HEK293 (cell line): Measurements from ENCODE around the gene HOXD9.
A peak's percentile ranks its signal among the peaks of the same experiment; 100 is the strongest.

Experiments
- IKZF3 ChIP-seq: fragments of 450-650 bp; IDR thresholded peaks from 2 replicates; pipeline ENCODE4 v1.5.0; 2018; ENCODE audit warnings: missing biosample characterization, mild to moderate bottlenecking, missing genetic modification characterization, moderate library complexity
- KLF1 ChIP-seq: fragments of 450-650 bp; formaldehyde crosslinking; IDR thresholded peaks from 2 replicates; pipeline ENCODE4 v1.5.1; 2016; ENCODE audit warnings: missing biosample characterization, missing genetic modification characterization
- KLF16 ChIP-seq: fragments of 450-650 bp; formaldehyde crosslinking; IDR thresholded peaks from 2 replicates; pipeline ENCODE4 v1.5.1; 2017; ENCODE audit warnings: missing biosample characterization, missing genetic modification characterization
- MZF1 ChIP-seq: fragments of 450-650 bp; formaldehyde crosslinking; IDR thresholded peaks from 2 replicates; pipeline ENCODE4 v1.5.1; 2017; ENCODE audit warnings: missing biosample characterization, missing genetic modification characterization, borderline replicate concordance
- PATZ1 ChIP-seq: fragments of 450-650 bp; formaldehyde crosslinking; IDR thresholded peaks from 2 replicates; pipeline ENCODE4 v1.5.1; 2016; ENCODE audit warnings: missing biosample characterization, missing genetic modification characterization
- SCRT2 ChIP-seq: fragments of 450-650 bp; formaldehyde crosslinking; IDR thresholded peaks from 2 replicates; pipeline ENCODE4 v1.5.1; 2016; ENCODE audit warnings: missing biosample characterization, missing genetic modification characterization
- SETDB1 ChIP-seq: IDR thresholded peaks from one replicate; pipeline ENCODE4 v1.6.1; 2017; ENCODE audit warnings: mild to moderate bottlenecking, low read length, moderate library complexity, mixed read lengths; ENCODE audit not compliant: insufficient read length
- TCF7L2 ChIP-seq: IDR thresholded peaks from 2 replicates; pipeline ENCODE4 v1.6.1; 2011; ENCODE audit warnings: low read depth, mild to moderate bottlenecking, inconsistent platforms, low read length, moderate library complexity, borderline replicate concordance
- WT1 ChIP-seq: fragments of 450-650 bp; formaldehyde crosslinking; IDR thresholded peaks from 2 replicates; pipeline ENCODE4 v1.5.1; 2016; ENCODE audit warnings: missing biosample characterization, missing genetic modification characterization
- ZBTB21 ChIP-seq: fragments of 450-650 bp; formaldehyde crosslinking; IDR thresholded peaks from 2 replicates; pipeline ENCODE4 v1.5.1; 2017; ENCODE audit warnings: missing biosample characterization, missing genetic modification characterization
- ZEB2 ChIP-seq: fragments of 450-650 bp; formaldehyde crosslinking; IDR thresholded peaks from 2 replicates; pipeline ENCODE4 v1.5.1; 2016; ENCODE audit warnings: missing biosample characterization, missing genetic modification characterization
- ZNF10 ChIP-seq: fragments of 450-650 bp; formaldehyde crosslinking; IDR thresholded peaks from 2 replicates; pipeline ENCODE4 v1.5.1; 2017; ENCODE audit warnings: missing biosample characterization, missing genetic modification characterization
- ZNF114 ChIP-seq: fragments of 450-650 bp; formaldehyde crosslinking; IDR thresholded peaks from 2 replicates; pipeline ENCODE4 v1.5.0; 2017; ENCODE audit warnings: missing biosample characterization, missing genetic modification characterization
- ZNF138 ChIP-seq: fragments of 450-650 bp; formaldehyde crosslinking; IDR thresholded peaks from 2 replicates; pipeline ENCODE4 v1.5.1; 2016; ENCODE audit warnings: missing biosample characterization, missing genetic modification characterization, borderline replicate concordance
- ZNF16 ChIP-seq: fragments of 450-650 bp; formaldehyde crosslinking; IDR thresholded peaks from 2 replicates; pipeline ENCODE4 v1.5.1; 2016; ENCODE audit warnings: low read depth, missing biosample characterization, missing genetic modification characterization
- ZNF248 ChIP-seq: fragments of 450-650 bp; formaldehyde crosslinking; IDR thresholded peaks from 2 replicates; pipeline ENCODE4 v1.5.1; 2017; ENCODE audit warnings: missing biosample characterization, missing genetic modification characterization
- ZNF335 ChIP-seq: fragments of 450-650 bp; formaldehyde crosslinking; conservative IDR thresholded peaks from 2 replicates; pipeline ENCODE4 v1.5.1; 2016; ENCODE audit warnings: missing biosample characterization, missing genetic modification characterization
- ZNF366 ChIP-seq: fragments of 450-650 bp; formaldehyde crosslinking; conservative IDR thresholded peaks from 2 replicates; pipeline ENCODE4 v1.5.1; 2016; ENCODE audit warnings: missing biosample characterization, missing genetic modification characterization
- ZNF433 ChIP-seq: fragments of 450-650 bp; formaldehyde crosslinking; IDR thresholded peaks from 2 replicates; pipeline ENCODE4 v1.5.1; 2016; ENCODE audit warnings: missing biosample characterization, missing genetic modification characterization, low read depth
- ZNF510 ChIP-seq: fragments of 450-650 bp; formaldehyde crosslinking; IDR thresholded peaks from 2 replicates; pipeline ENCODE4 v1.5.1; 2018; ENCODE audit warnings: mild to moderate bottlenecking, missing genetic modification characterization, missing biosample characterization; ENCODE audit not compliant: insufficient replicate concordance
- ZNF530 ChIP-seq: fragments of 450-650 bp; formaldehyde crosslinking; IDR thresholded peaks from 2 replicates; pipeline ENCODE4 v1.5.1; 2016; ENCODE audit warnings: low read depth, missing biosample characterization, missing genetic modification characterization
- ZNF548 ChIP-seq: fragments of 450-650 bp; formaldehyde crosslinking; IDR thresholded peaks from 2 replicates; pipeline ENCODE4 v1.5.1; 2016; ENCODE audit warnings: missing biosample characterization, missing genetic modification characterization
- ZNF558 ChIP-seq: fragments of 450-650 bp; formaldehyde crosslinking; IDR thresholded peaks from 2 replicates; pipeline ENCODE4 v1.5.1; 2016; ENCODE audit warnings: missing biosample characterization, missing genetic modification characterization
- ZNF639 ChIP-seq: fragments of 450-650 bp; formaldehyde crosslinking; IDR thresholded peaks from 2 replicates; pipeline ENCODE4 v1.5.1; 2016; ENCODE audit warnings: missing biosample characterization, missing genetic modification characterization
- ZNF654 ChIP-seq: fragments of 450-650 bp; formaldehyde crosslinking; IDR thresholded peaks from 2 replicates; pipeline ENCODE4 v1.5.1; 2016; ENCODE audit warnings: low read depth, missing biosample characterization, missing genetic modification characterization
- ZNF658 ChIP-seq: fragments of 450-650 bp; formaldehyde crosslinking; IDR thresholded peaks from 2 replicates; pipeline ENCODE4; 2016; ENCODE audit warnings: missing biosample characterization, missing genetic modification characterization
- ZNF747 ChIP-seq: fragments of 450-650 bp; formaldehyde crosslinking; IDR thresholded peaks from 2 replicates; pipeline ENCODE4 v1.5.1; 2016; ENCODE audit warnings: missing biosample characterization, missing genetic modification characterization
- ZNF777 ChIP-seq: fragments of 450-650 bp; formaldehyde crosslinking; IDR thresholded peaks from 2 replicates; pipeline ENCODE4 v1.5.1; 2017; ENCODE audit warnings: missing biosample characterization, missing genetic modification characterization, borderline replicate concordance
- TF ChIP-seq, protein P1 (sequence below): fragments of 450-650 bp; formaldehyde crosslinking; IDR thresholded peaks from 2 replicates; pipeline ENCODE4 v1.5.1; 2016; ENCODE audit warnings: missing biosample characterization, missing genetic modification characterization
- TF ChIP-seq, protein P2 (sequence below): fragments of 450-650 bp; formaldehyde crosslinking; IDR thresholded peaks from 2 replicates; pipeline ENCODE4 v1.5.1; 2016; ENCODE audit warnings: missing biosample characterization, missing genetic modification characterization
- TF ChIP-seq, protein P3 (sequence below): fragments of 450-650 bp; formaldehyde crosslinking; IDR thresholded peaks from 2 replicates; pipeline ENCODE4 v1.5.1; 2017; ENCODE audit warnings: missing biosample characterization, missing genetic modification characterization

HOXD9 gene

GRCh38 chr2:176085861-176086771 lies 36.4 kb upstream of the HOXD9 start (continued):
- peak; percentile 43; the same call in 1 of the 2 replicates for TF ChIP-seq PATZ1
- no peak for TF ChIP-seq ZNF248 (tag by site-specific recombination)
- no peak for TF ChIP-seq KLF16 (tag by site-specific recombination)
- no peak for TF ChIP-seq KLF1 (tag by site-specific recombination)
- TF ChIP-seq, protein P1, sequence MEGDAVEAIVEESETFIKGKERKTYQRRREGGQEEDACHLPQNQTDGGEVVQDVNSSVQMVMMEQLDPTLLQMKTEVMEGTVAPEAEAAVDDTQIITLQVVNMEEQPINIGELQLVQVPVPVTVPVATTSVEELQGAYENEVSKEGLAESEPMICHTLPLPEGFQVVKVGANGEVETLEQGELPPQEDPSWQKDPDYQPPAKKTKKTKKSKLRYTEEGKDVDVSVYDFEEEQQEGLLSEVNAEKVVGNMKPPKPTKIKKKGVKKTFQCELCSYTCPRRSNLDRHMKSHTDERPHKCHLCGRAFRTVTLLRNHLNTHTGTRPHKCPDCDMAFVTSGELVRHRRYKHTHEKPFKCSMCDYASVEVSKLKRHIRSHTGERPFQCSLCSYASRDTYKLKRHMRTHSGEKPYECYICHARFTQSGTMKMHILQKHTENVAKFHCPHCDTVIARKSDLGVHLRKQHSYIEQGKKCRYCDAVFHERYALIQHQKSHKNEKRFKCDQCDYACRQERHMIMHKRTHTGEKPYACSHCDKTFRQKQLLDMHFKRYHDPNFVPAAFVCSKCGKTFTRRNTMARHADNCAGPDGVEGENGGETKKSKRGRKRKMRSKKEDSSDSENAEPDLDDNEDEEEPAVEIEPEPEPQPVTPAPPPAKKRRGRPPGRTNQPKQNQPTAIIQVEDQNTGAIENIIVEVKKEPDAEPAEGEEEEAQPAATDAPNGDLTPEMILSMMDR: peak; percentile 94
- 0 out of 2 replicates have a peak, but pooled peaks have one; percentile 30 for TF ChIP-seq ZEB2 (tag by site-specific recombination)
- TF ChIP-seq ZNF654 (tag by site-specific recombination): peak; percentile 82
- no peak for TF ChIP-seq ZNF510 (tag by site-specific recombination)
- TF ChIP-seq ZNF558 (tag by site-specific recombination): no peak
- no peak for TF ChIP-seq ZNF747 (tag by site-specific recombination)
- TF ChIP-seq, protein P2, sequence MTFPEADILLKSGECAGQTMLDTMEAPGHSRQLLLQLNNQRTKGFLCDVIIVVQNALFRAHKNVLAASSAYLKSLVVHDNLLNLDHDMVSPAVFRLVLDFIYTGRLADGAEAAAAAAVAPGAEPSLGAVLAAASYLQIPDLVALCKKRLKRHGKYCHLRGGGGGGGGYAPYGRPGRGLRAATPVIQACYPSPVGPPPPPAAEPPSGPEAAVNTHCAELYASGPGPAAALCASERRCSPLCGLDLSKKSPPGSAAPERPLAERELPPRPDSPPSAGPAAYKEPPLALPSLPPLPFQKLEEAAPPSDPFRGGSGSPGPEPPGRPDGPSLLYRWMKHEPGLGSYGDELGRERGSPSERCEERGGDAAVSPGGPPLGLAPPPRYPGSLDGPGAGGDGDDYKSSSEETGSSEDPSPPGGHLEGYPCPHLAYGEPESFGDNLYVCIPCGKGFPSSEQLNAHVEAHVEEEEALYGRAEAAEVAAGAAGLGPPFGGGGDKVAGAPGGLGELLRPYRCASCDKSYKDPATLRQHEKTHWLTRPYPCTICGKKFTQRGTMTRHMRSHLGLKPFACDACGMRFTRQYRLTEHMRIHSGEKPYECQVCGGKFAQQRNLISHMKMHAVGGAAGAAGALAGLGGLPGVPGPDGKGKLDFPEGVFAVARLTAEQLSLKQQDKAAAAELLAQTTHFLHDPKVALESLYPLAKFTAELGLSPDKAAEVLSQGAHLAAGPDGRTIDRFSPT (tag by site-specific recombination): peak; percentile 61; the same call in 1 of the 2 replicates
- no peak for TF ChIP-seq TCF7L2
- no peak for TF ChIP-seq ZNF530 (tag by site-specific recombination)
- no peak for TF ChIP-seq IKZF3 (tag by site-specific recombination)
- TF ChIP-seq ZNF10: no peak
- TF ChIP-seq SCRT2: no peak; the same call in 1 of the 2 replicates
- TF ChIP-seq ZNF548 (tag by site-specific recombination): no peak
- TF ChIP-seq ZNF138: no peak
- no peak for TF ChIP-seq ZNF777 (tag by site-specific recombination)
- no peak for TF ChIP-seq WT1 (tag by site-specific recombination)
- no peak for TF ChIP-seq ZNF16 (tag by site-specific recombination)
- no peak for TF ChIP-seq SETDB1
- peak; percentile 71 for TF ChIP-seq ZNF335 (tag by site-specific recombination)
- no peak for TF ChIP-seq ZBTB21 (tag by site-specific recombination)
- TF ChIP-seq ZNF433: no peak
- TF ChIP-seq, protein P3, sequence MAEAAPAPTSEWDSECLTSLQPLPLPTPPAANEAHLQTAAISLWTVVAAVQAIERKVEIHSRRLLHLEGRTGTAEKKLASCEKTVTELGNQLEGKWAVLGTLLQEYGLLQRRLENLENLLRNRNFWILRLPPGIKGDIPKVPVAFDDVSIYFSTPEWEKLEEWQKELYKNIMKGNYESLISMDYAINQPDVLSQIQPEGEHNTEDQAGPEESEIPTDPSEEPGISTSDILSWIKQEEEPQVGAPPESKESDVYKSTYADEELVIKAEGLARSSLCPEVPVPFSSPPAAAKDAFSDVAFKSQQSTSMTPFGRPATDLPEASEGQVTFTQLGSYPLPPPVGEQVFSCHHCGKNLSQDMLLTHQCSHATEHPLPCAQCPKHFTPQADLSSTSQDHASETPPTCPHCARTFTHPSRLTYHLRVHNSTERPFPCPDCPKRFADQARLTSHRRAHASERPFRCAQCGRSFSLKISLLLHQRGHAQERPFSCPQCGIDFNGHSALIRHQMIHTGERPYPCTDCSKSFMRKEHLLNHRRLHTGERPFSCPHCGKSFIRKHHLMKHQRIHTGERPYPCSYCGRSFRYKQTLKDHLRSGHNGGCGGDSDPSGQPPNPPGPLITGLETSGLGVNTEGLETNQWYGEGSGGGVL (tag by site-specific recombination): peak; percentile 34; the same call in 1 of the 2 replicates
- TF ChIP-seq ZNF366: no peak
- TF ChIP-seq ZNF114 (tag by site-specific recombination): no peak
- TF ChIP-seq ZNF639 (tag by site-specific recombination): no peak
- TF ChIP-seq MZF1 (tag by site-specific recombination): no peak
- TF ChIP-seq ZNF658 (tag by site-specific recombination): no peak
